ENCODE results near the gene CASP4. TPM values are rescaled to one million over a fixed set of nuclear protein-coding genes. Genes with fewer than 3 reads are reported as not detected.

CASP4 gene
- total and polyA plus RNA-seq, 4 experiments from 2014 or later: 97.9 to 115 (median 103) TPM

DNA sequence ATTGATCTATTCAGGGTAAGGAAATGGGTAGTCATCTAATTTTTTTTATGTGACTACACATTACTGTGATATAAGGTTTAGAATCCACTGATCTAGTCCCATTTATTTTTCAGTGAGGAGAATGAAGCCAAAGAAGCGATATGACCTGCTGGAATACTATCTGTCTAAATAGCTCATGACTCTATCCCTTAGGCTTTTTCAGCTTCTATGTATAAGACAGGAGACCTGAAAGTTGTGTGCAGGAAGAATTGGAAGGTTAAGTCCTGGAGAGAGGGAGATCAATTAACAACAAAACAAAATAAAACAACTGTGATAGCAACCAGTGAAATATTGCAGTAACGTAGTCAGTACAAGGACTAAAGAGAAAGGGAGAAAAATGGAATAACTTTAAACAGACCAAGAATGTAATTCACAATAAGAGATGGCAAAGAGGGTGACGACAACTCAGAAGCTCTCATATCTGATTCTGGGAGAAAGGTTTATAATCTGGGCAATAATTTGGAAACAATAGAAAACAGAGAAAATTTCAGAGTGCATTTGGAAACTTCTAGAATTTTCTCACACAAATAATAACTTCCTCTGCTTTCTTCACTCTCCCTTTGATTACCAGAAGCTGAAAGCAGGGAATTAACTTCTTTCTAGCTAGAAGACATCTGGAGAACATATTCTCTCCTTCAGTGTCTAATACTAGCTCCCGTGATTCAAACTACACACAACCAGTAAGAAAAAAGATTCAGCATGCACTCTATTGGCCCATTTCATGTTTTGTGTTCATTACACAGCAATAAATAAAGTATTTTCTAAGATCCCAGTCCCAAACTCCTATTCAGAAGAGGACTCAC, 50.9 kb downstream of the CASP4 start:
- peak overlapping the region; percentile 79 to 99 (median 97) for H3K27ac Mint-ChIP-seq
- peaks cover 0 to 5% (median 0%) of the 10 kb centered on the region in 8 donors for H3K9me3 Mint-ChIP-seq
- peaks cover 47 to 74% (median 56%) of the 10 kb centered on the region in 4 donors for H3K4me1 Mint-ChIP-seq
- H3K36me3 Mint-ChIP-seq: peaks cover 0 to 5% of the 10 kb centered on the region in 2 donors
- H3K4me1 ChIP-seq (ENCODE audit: insufficient read depth, low read length): peaks cover 60% of the 10 kb centered on the region
- no peaks in the 10 kb centered on the region for H3K36me3 ChIP-seq (ENCODE audit: insufficient read depth, low read length)
- POLR2A ChIA-PET (ENCODE audit: partially characterized antibody): interaction anchor here (0.6 to 4.1 kb wide), 13 partner anchors 9 to 308 kb away, joined by 3 to 21 read pairs (median 3); partner anchors contain the start of genes CASP12 and CASP4
- H3K4me3 Mint-ChIP-seq: peak overlapping the region; percentile 79 to 99 (median 96)
- intact Hi-C loops (cut with micrococcal nuclease): loop anchor here (1.0 to 5.0 kb wide), 6 partner anchors 17 to 309 kb away; no protein-coding TSS in a partner anchor
- peak overlapping the region; percentile 56 to 75 for H3K4me3 ChIP-seq (ENCODE audit: low read length in 2 of 2)
- H3K27me3 ChIP-seq (ENCODE audit: insufficient read depth, low read length): no peaks in the 10 kb centered on the region
- H3K27me3 Mint-ChIP-seq: no peaks in the 10 kb centered on the region
- peak overlapping the region; percentile 56 for H3K27ac ChIP-seq (ENCODE audit: low read depth, low read length)
- peak in 1 of 5 donors; percentile 46 for DNase-seq
- CTCF ChIA-PET (ENCODE audit: partially characterized antibody): interaction anchor here (0.9 to 2.3 kb wide), 8 partner anchors 11 to 309 kb away, joined by 3 to 12 read pairs (median 4); no protein-coding TSS in a partner anchor
- H3K9me3 ChIP-seq (ENCODE audit: control insufficient read depth in 1 of 2, low read length in 2 of 2): no peaks in the 10 kb centered on the region

DNA sequence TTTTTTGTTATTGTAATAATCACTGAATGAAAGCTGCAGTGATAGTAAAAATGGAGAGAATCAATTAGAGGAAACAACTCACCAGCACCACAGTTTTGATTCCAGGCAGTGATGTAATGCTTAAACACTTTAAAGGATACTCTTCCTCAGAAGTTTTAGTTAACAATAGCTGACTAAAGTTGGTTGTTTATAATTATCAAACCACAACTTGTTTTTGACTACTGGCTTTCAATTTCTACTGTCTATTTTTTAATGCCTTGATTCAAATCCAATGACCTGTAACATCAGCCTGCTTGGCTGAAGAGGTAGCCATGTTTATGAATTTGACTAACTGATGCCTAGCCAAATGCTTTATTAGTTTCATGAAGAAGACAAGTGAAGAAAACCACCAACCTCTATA, 51.9 kb downstream of the CASP4 start:
- Histone ChIP-seq H3K27ac (ENCODE audit: low read depth, low read length) (peak overlapping the region; percentile 56), H3K4me1 (ENCODE audit: insufficient read depth, low read length) (peaks cover 65% of the 10 kb centered on the region), H3K9me3 (ENCODE audit: control insufficient read depth in 1 of 2, low read length in 2 of 2) (no peaks in the 10 kb centered on the region), H3K36me3 (ENCODE audit: insufficient read depth, low read length) (no peaks in the 10 kb centered on the region), H3K4me3 (ENCODE audit: low read length in 2 of 2) (peak overlapping the region in 1 of 2 donors; percentile 56), H3K27me3 (ENCODE audit: insufficient read depth, low read length) (no peaks in the 10 kb centered on the region)
- H3K4me1 Mint-ChIP-seq: peaks cover 52 to 73% (median 60%) of the 10 kb centered on the region in 4 donors
- peak overlapping the region; percentile 79 to 99 (median 94) for H3K27ac Mint-ChIP-seq
- intact Hi-C loops (cut with micrococcal nuclease): loop anchor here (1.0 to 5.0 kb wide), 3 partner anchors 18 to 50 kb away; partner anchors contain the start of gene CASP12
- POLR2A ChIA-PET (ENCODE audit: partially characterized antibody): interaction anchor here (0.7 to 4.1 kb wide), 10 partner anchors 10 to 307 kb away, joined by 3 to 21 read pairs (median 3); partner anchors contain the start of genes CASP12 and CASP4
- H3K36me3 Mint-ChIP-seq: peaks cover 0 to 5% of the 10 kb centered on the region in 2 donors
- CTCF ChIA-PET (ENCODE audit: partially characterized antibody): interaction anchor here (0.6 to 2.3 kb wide), 3 partner anchors 13 to 30 kb away, joined by 3 to 12 read pairs (median 4); no protein-coding TSS in a partner anchor
- peak overlapping the region; percentile 84 to 99 (median 96) for H3K4me3 Mint-ChIP-seq
- H3K9me3 Mint-ChIP-seq: peaks cover 0 to 2% (median 0%) of the 10 kb centered on the region in 8 donors
- DNase-seq: no peak
- H3K27me3 Mint-ChIP-seq: no peaks in the 10 kb centered on the region

DNA sequence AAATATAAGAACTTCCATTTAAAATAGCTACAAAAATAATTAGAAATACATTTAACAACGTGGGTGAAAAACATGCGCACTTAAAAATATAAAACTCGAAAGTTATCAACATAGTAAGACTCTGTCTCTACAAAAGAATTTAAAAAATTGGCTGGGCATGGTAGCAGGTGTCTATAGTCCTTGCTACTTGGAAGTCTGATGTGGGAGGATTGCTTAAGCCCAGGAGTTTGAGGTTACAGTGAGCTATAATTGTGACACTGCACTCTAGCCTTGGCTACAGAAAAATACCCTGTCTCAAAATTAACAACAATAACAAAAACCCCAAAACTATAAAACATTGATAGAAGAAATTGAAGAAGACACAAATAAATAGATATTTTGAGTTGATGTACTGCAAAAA, 56.3 kb downstream of the CASP4 start:
- H3K9me3 ChIP-seq (ENCODE audit: control insufficient read depth in 1 of 2, low read length in 2 of 2): no peaks in the 10 kb centered on the region
- no peaks in the 10 kb centered on the region for H3K36me3 ChIP-seq (ENCODE audit: insufficient read depth, low read length)
- H3K27me3 ChIP-seq (ENCODE audit: insufficient read depth, low read length): no peaks in the 10 kb centered on the region
- H3K4me1 ChIP-seq (ENCODE audit: insufficient read depth, low read length): peaks cover 66% of the 10 kb centered on the region
- intact Hi-C loops (cut with micrococcal nuclease): no loop called here
- H3K27ac ChIP-seq (ENCODE audit: low read depth, low read length): no peak overlapping the region
- ChIA-PET POLR2A (ENCODE audit: partially characterized antibody) (no interaction called here), CTCF (ENCODE audit: partially characterized antibody) (no interaction called here)
- Mint-ChIP-seq H3K27ac (peak overlapping the region in 1 of 7 donors; percentile 24), H3K36me3 (peaks cover 12 to 19% of the 10 kb centered on the region in 2 donors), H3K4me1 (peaks cover 48 to 60% (median 54%) of the 10 kb centered on the region in 4 donors), H3K27me3 (no peaks in the 10 kb centered on the region), H3K9me3 (no peaks in the 10 kb centered on the region), H3K4me3 (no peak overlapping the region)
- no peak overlapping the region for H3K4me3 ChIP-seq (ENCODE audit: low read length in 2 of 2)
- DNase-seq: no peak

DNA sequence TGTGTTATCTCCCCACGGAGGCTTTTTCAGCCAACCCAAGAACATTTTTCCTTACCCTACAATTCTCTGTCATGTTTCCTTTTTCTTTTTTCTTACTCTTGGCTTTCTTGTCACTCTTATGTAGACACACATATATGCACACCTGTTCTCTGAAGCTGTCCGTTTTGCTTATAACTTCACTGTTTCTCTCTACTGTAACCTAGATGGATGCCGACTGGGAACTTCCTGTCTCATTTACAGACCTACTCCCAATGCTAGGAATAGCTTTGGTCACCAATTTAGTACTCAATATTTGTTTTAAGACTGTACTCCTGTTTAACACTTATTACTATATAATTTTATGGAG, 60.2 kb downstream of the CASP4 start:
- peaks cover 28% of the 10 kb centered on the region for H3K4me1 ChIP-seq (ENCODE audit: insufficient read depth, low read length)
- CTCF ChIA-PET (ENCODE audit: partially characterized antibody): interaction anchor here (1.6 kb wide), 1 partner anchor 10 kb away, joined by 5 read pairs; the partner anchor contains the start of gene CASP12
- peak overlapping the region in 1 of 2 donors; percentile 7 for H3K4me3 ChIP-seq (ENCODE audit: low read length in 2 of 2)
- H3K27me3 ChIP-seq (ENCODE audit: insufficient read depth, low read length): no peaks in the 10 kb centered on the region
- Mint-ChIP-seq H3K4me3 (peak overlapping the region in 7 of 8 donors; percentile 4 to 84 (median 57)), H3K4me1 (peaks cover 22 to 27% (median 24%) of the 10 kb centered on the region in 4 donors), H3K27ac (peak overlapping the region in 5 of 7 donors; percentile 0 to 91 (median 84)), H3K27me3 (no peaks in the 10 kb centered on the region), H3K36me3 (peaks cover 31 to 50% of the 10 kb centered on the region in 2 donors), H3K9me3 (no peaks in the 10 kb centered on the region)
- H3K27ac ChIP-seq (ENCODE audit: low read depth, low read length): no peak overlapping the region
- no peaks in the 10 kb centered on the region for H3K36me3 ChIP-seq (ENCODE audit: insufficient read depth, low read length)
- POLR2A ChIA-PET (ENCODE audit: partially characterized antibody): interaction anchor here (1.0 to 1.4 kb wide), 3 partner anchors 9 to 11 kb away, joined by 3 to 6 read pairs (median 4); partner anchors contain the start of gene CASP12
- H3K9me3 ChIP-seq (ENCODE audit: control insufficient read depth in 1 of 2, low read length in 2 of 2): no peaks in the 10 kb centered on the region
- intact Hi-C loops (cut with micrococcal nuclease): no loop called here
- no peak for DNase-seq

DNA sequence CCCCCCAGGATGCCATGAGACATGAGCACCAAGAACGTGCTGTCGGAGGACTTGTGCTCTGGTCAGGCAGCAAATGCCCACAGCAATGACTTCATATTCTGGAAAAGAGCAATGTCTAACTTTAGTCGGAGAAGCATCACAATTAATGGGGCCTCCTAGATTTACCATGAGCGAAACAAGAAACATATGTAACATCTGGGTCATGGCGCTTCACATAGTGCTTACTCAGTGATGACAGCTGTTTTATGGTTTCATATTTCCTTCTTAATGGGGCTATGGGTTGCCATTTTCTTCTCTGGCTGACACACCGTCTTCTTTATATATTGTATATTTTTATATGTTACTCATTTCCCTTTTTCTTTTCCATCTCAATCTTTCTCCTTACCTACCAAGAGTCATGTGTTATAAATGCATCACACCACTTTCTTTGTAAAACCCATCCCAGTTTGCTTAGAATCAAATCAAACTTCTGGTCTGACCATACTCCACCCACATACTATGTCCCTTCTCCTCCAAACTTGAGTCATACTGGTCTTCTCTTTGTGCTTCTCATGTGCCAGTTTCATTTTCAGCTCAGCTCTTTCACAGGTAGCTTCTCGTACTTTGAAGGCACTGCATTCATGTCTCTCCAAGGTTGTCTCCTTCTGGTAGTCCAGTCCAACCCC, 60.7 kb downstream of the CASP4 start:
- no peaks in the 10 kb centered on the region for H3K27me3 Mint-ChIP-seq
- ChIA-PET POLR2A (ENCODE audit: partially characterized antibody) (interaction anchor here (1.0 to 1.4 kb wide), 2 partner anchors 10 kb away, joined by 4 to 6 read pairs; partner anchors contain the start of gene CASP12), CTCF (ENCODE audit: partially characterized antibody) (interaction anchor here (1.6 kb wide), 1 partner anchor 10 kb away, joined by 5 read pairs; the partner anchor contains the start of gene CASP12)
- Histone ChIP-seq H3K4me1 (ENCODE audit: insufficient read depth, low read length) (peaks cover 23% of the 10 kb centered on the region), H3K27ac (ENCODE audit: low read depth, low read length) (no peak overlapping the region), H3K4me3 (ENCODE audit: low read length in 2 of 2) (peak overlapping the region in 1 of 2 donors; percentile 7), H3K36me3 (ENCODE audit: insufficient read depth, low read length) (no peaks in the 10 kb centered on the region), H3K9me3 (ENCODE audit: control insufficient read depth in 1 of 2, low read length in 2 of 2) (no peaks in the 10 kb centered on the region), H3K27me3 (ENCODE audit: insufficient read depth, low read length) (no peaks in the 10 kb centered on the region)
- H3K4me1 Mint-ChIP-seq: peaks cover 19 to 22% (median 21%) of the 10 kb centered on the region in 4 donors
- peak in 1 of 5 donors; percentile 24 for DNase-seq
- H3K36me3 Mint-ChIP-seq: peaks cover 35 to 55% of the 10 kb centered on the region in 2 donors
- intact Hi-C loops (cut with micrococcal nuclease): no loop called here
- no peaks in the 10 kb centered on the region for H3K9me3 Mint-ChIP-seq
- peak overlapping the region in 6 of 7 donors; percentile 0 to 91 (median 73) for H3K27ac Mint-ChIP-seq
- peak overlapping the region in 7 of 8 donors; percentile 32 to 84 (median 59) for H3K4me3 Mint-ChIP-seq

DNA sequence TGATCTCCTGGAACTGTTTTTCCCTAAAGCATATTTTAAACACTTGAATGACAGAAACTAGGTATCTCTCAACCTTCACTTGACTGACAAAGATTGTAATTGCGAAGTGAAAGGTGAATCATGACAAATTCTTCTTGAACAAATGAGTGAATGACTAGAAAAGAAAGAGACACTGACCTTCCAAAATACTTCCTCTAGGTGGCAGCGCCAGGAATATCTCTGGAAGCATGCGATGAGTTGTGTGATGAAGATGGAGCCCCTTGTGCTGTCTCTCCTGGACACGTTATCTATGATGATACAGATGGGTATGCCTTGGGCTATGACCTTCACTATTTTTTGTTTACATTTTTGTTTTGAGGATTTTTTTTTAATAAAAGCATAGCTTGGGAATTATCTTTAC, 63.1 kb downstream of the CASP4 start:
- ChIA-PET POLR2A (ENCODE audit: partially characterized antibody) (no interaction called here), CTCF (ENCODE audit: partially characterized antibody) (interaction anchor here (1.0 kb wide), 1 partner anchor 25 kb away, joined by 3 read pairs; no protein-coding TSS in a partner anchor)
- Histone ChIP-seq H3K9me3 (ENCODE audit: control insufficient read depth in 1 of 2, low read length in 2 of 2) (no peaks in the 10 kb centered on the region), H3K36me3 (ENCODE audit: insufficient read depth, low read length) (no peaks in the 10 kb centered on the region), H3K27ac (ENCODE audit: low read depth, low read length) (no peak overlapping the region), H3K4me1 (ENCODE audit: insufficient read depth, low read length) (peaks cover 31% of the 10 kb centered on the region), H3K27me3 (ENCODE audit: insufficient read depth, low read length) (no peaks in the 10 kb centered on the region), H3K4me3 (ENCODE audit: low read length in 2 of 2) (no peak overlapping the region)
- Mint-ChIP-seq H3K4me3 (no peak overlapping the region), H3K36me3 (peaks cover 38 to 69% of the 10 kb centered on the region in 2 donors), H3K27me3 (no peaks in the 10 kb centered on the region), H3K9me3 (peaks cover 0 to 4% (median 0%) of the 10 kb centered on the region in 8 donors), H3K27ac (no peak overlapping the region), H3K4me1 (peaks cover 21 to 33% (median 27%) of the 10 kb centered on the region in 4 donors)
- no peak for DNase-seq
- intact Hi-C loops (cut with micrococcal nuclease): no loop called here

All from CD4-positive, alpha-beta memory T cell (primary cell).